Retinal pigment epithelial cell (primary cell): ENCODE results near the gene CD82.

ENCODE experiments used
- DNase-seq: peaks from one replicate; pipeline ENCODE4 v3.0.0-alpha.2; 2010; ENCODE audit warnings: low read depth
- H3K4me3 ChIP-seq: 2 replicates; pipeline ENCODE4 v1.5.1; 2011; ENCODE audit warnings: mild to moderate bottlenecking, low read length, control low read depth, moderate library complexity
- TF ChIP-seq, protein P1 (sequence below): conservative IDR thresholded peaks from 2 replicates; pipeline ENCODE4 v1.5.1; 2011; ENCODE audit warnings: low read depth, low read length, control low read depth, inconsistent platforms

Gene CD82

GRCh38 chr11:44602891-44603310 lies 37.4 kb downstream of the CD82 start:
- no peak for DNase-seq
- TF ChIP-seq, protein P1, sequence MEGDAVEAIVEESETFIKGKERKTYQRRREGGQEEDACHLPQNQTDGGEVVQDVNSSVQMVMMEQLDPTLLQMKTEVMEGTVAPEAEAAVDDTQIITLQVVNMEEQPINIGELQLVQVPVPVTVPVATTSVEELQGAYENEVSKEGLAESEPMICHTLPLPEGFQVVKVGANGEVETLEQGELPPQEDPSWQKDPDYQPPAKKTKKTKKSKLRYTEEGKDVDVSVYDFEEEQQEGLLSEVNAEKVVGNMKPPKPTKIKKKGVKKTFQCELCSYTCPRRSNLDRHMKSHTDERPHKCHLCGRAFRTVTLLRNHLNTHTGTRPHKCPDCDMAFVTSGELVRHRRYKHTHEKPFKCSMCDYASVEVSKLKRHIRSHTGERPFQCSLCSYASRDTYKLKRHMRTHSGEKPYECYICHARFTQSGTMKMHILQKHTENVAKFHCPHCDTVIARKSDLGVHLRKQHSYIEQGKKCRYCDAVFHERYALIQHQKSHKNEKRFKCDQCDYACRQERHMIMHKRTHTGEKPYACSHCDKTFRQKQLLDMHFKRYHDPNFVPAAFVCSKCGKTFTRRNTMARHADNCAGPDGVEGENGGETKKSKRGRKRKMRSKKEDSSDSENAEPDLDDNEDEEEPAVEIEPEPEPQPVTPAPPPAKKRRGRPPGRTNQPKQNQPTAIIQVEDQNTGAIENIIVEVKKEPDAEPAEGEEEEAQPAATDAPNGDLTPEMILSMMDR = no peak
- H3K4me3 ChIP-seq = no peak overlapping the region

- no peak for DNase-seq
- H3K4me3 ChIP-seq = no peak overlapping the region
- TF ChIP-seq, protein P1 = no peak
These were observed 38.7 kb downstream of the CD82 start for GRCh38 chr11:44604171-44604581.

DNA sequence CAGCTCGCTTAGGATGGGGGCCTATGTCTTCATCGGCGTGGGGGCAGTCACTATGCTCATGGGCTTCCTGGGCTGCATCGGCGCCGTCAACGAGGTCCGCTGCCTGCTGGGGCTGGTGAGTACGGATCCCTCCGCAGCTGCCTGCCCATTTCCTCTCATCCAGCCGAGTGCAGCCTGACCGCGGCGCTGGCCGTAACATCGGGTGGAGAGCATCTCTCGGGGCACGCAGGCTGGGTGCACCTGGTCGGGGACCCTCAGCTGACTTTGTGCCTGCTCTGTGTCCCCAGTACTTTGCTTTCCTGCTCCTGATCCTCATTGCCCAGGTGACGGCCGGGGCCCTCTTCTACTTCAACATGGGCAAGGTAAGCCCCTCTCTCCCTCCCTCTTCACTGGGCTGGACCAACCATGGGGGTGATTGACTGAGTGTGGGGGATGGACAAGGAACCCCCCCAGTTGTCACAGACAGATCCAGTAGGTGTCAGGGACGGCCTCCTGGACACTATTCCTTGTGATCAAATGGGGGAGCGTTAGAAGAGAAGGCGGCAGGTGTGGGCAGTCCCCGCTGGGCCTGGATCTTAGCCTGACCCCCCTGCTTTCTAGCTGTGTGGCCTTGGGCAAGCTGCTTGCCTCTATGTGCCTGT lies 39.7 kb downstream of the CD82 start:
- DNase-seq = no peak
- no peak overlapping the region for H3K4me3 ChIP-seq
- TF ChIP-seq, protein P1 = no peak

DNA sequence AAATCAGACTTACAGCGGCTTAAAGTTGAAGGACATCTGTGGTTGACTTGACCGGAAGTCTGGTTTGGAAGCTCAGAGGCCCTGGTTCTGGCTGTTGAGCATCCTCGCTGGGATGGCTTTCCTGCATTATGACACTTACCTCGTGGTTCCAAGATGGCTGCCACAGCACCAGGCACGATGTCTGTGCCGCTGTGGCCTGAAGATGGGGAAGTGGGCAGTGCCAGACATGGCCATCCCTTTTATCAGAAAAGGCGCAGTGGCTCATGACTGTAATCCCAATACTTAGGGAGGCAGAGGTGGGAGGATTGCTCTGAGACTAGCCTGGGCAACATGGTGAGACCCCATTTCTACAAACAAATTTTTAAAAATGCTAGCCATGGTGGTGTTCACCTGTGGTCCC lies 40.5 kb downstream of the CD82 start:
- H3K4me3 ChIP-seq = no peak overlapping the region
- DNase-seq = no peak
- TF ChIP-seq, protein P1 = no peak

DNA sequence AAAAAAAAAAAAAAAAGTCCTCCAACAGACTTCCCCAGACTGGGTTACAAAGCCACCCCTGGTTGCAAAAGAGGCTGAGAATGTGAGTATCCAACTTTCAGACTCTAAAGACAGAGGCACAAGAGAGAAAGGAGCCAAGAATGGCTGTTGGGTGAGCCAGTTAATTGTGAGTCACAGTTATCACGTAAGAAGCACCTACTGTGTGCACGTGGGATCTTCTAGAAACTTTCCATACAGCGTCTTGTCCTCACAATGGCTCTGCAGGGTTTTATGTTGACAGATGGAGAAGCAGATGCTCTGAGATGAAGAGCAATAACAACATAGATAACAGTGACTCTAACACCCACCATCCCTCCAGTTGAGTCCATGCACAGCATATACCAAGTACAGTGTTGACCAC lies 41.0 kb downstream of the CD82 start:
- DNase-seq = no peak
- H3K4me3 ChIP-seq = no peak overlapping the region
- TF ChIP-seq, protein P1 = no peak

DNA sequence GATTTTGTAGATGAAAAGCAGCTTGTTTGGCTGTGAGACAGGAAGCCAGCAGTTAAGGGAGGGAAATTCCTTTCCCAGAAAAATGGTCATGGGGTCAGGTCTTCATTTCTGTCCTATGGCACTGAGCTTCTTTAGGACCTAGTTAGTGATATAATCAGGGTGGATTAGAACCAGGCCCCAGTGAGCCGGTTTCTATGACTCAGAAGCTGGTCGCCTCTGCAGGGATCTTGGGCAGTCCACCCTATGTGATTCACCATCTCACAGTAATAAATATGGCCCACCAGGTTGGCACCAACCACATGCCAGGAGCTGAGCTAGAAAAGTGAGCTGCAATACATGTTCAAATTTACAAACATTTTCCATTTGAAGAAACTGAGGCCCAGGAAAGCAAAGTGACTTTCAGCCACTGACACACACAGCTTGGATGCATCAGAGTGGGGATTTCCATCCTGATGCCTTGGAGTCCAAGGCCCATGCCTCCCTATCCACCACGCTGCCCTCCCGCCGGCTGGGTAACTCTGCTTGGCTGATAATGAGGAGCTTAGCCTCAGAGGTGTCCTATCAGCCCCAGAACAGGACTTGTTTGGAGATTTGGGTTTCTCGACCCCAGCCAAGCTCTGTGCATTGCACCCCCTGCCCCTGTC lies 42.0 kb downstream of the CD82 start:
- TF ChIP-seq, protein P1 = no peak
- no peak for DNase-seq
- no peak overlapping the region for H3K4me3 ChIP-seq

GRCh38 chr11:44607987-44608386 lies 42.5 kb downstream of the CD82 start:
- TF ChIP-seq, protein P1 = no peak
- H3K4me3 ChIP-seq = no peak overlapping the region
- DNase-seq = no peak
